Lower lobe of right lung (tissue), 2 donors: ENCODE measurements around the gene PRCP. TPM values are rescaled to one million over a fixed set of nuclear protein-coding genes. Genes with fewer than 3 reads are reported as not detected.

Experiments
- ATAC-seq, 2 donors: fragments of 200-7000 bp; cut with Tn5 transposase; one replicate each; pipeline ENCODE4 v1.9.1; 2020 to 2022; ENCODE audit warnings: mild to moderate bottlenecking in 2 of 2, moderate library complexity in 2 of 2
- DNase-seq: peaks from one replicate; pipeline ENCODE4 v3.0.0-alpha.2; 2020
- H3K27ac ChIP-seq: fragments of 200-600 bp; one replicate; pipeline ENCODE4 v1.8.0; 2022
- H3K27me3 ChIP-seq: fragments of 200-600 bp; one replicate; pipeline ENCODE4 v1.8.0; 2022; ENCODE audit warnings: low read depth
- H3K36me3 ChIP-seq: fragments of 200-600 bp; one replicate; pipeline ENCODE4 v1.8.0; 2022; ENCODE audit warnings: mild to moderate bottlenecking
- H3K4me1 ChIP-seq: fragments of 200-600 bp; one replicate; pipeline ENCODE4 v1.8.0; 2022
- H3K4me3 ChIP-seq: fragments of 200-600 bp; one replicate; pipeline ENCODE4 v1.8.0; 2022; ENCODE audit warnings: mild to moderate bottlenecking
- H3K9me3 ChIP-seq: fragments of 200-600 bp; one replicate; pipeline ENCODE4 v1.8.0; 2022
- intact Hi-C: fragments of 100-400 bp; cut with DNase I; formaldehyde crosslinking; loops from one replicate; pipeline ENCODE4 v1.11.0; 2022
- total RNA-seq: library from RNA; stranded (reverse); fragmentation: NEBNext Ultra II Directional; extraction: Animal tissue kit (Norgen Biotek cat#: 25700); gene quantifications from one replicate; pipeline ENCODE4 v1.2.1, GENCODE V29; 2021
- TF ChIP-seq, protein P1 (sequence below): fragments of 200-600 bp; IDR thresholded peaks from one replicate; pipeline ENCODE4 v1.8.0; 2022; ENCODE audit warnings: antibody characterized with exemption, mild to moderate bottlenecking
- donor health status: DM: no; HTN: yes; CAD: no; lungs with severe emphysema.

Gene PRCP
- total RNA-seq, 1 donor from 2014 or later = 67.9 TPM

DNA sequence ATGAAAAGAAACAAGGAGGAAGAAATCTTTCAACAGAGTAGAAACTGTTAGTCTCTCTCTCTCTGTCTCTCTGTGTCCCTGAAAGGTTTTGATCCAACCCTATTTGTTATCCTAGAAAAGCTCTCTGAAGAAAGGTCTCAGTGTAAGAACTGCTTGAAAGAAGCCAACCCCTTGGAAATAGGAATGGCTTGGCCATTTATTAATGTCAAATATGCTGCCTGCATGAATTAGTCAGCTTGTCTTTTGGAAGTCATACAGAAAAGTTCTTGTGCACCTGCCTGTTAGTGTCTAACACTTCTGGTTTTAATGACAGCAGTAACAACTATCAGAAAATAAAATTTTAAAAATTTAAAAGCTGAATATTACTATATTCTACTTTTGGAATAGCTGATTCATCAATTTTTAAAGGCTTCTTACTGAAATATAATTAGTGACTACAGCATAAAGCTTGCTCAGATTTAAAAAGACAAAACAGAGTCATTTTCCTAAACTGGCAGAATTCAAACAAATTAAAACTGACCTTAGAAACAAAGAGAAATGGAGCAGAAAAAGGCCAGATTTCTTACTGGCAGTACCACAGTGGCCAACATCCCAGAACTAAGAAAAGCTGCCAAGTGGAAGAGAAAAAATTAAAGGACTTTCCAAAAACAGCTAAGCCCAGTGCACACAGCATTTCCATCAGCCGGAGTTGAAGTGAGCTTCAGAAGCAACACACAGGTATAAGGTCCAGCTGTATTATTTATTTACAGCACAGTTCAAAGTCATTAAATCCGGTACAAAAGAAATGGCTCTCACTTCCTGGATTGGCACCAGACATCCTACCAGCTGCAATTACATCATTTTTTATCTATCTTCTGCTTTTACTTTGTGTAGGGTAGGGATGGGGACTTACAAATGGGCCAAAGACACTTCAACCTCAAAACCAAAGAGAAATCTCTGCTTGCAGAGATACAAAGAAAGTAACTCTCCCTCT lies 76.3 kb downstream of the PRCP start:
- no peak for DNase-seq
- intact Hi-C loops = no loop called here
- TF ChIP-seq, protein P1, sequence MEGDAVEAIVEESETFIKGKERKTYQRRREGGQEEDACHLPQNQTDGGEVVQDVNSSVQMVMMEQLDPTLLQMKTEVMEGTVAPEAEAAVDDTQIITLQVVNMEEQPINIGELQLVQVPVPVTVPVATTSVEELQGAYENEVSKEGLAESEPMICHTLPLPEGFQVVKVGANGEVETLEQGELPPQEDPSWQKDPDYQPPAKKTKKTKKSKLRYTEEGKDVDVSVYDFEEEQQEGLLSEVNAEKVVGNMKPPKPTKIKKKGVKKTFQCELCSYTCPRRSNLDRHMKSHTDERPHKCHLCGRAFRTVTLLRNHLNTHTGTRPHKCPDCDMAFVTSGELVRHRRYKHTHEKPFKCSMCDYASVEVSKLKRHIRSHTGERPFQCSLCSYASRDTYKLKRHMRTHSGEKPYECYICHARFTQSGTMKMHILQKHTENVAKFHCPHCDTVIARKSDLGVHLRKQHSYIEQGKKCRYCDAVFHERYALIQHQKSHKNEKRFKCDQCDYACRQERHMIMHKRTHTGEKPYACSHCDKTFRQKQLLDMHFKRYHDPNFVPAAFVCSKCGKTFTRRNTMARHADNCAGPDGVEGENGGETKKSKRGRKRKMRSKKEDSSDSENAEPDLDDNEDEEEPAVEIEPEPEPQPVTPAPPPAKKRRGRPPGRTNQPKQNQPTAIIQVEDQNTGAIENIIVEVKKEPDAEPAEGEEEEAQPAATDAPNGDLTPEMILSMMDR = no peak
- ATAC-seq = no peak
- Histone ChIP-seq H3K4me3 (no peak overlapping the region), H3K27me3 (no peaks in the 10 kb centered on the region), H3K4me1 (no peaks in the 10 kb centered on the region), H3K36me3 (no peaks in the 10 kb centered on the region), H3K27ac (no peak overlapping the region), H3K9me3 (no peaks in the 10 kb centered on the region)

DNA sequence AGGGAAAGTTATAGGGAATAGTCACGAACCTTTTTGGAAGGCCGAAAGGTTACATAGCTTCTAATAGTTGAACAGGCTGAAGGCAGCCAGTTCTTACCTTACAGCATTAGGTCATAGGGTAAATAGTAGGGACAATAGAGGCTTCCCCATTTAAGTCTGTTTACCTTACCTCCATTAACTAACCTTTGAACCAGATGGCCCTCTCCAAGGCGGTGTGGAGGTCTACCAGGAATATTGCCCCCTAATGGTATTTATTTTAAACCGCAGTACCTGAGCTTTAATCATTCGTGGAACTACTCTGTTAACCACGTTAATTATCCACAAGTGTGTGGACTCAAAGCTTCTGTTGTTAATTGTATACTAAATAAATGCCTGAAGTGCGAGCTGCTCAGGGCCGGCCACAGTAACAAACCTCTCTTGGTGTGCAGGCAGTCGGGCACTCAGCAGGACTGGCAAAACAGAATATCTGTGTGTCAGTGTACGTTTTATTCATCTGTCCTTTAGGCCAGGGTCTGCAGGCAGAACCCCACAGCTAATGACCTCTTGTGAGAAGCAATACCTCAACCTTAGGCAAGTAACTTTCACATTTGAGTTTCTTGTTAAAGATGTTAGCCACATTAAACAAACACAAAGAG lies 81.7 kb downstream of the PRCP start:
- Histone ChIP-seq H3K36me3 (no peaks in the 10 kb centered on the region), H3K9me3 (no peaks in the 10 kb centered on the region), H3K4me1 (no peaks in the 10 kb centered on the region), H3K4me3 (no peak overlapping the region), H3K27ac (no peak overlapping the region), H3K27me3 (no peaks in the 10 kb centered on the region)
- no peak for ATAC-seq
- TF ChIP-seq, protein P1 = no peak
- intact Hi-C loops = no loop called here
- no peak for DNase-seq

DNA sequence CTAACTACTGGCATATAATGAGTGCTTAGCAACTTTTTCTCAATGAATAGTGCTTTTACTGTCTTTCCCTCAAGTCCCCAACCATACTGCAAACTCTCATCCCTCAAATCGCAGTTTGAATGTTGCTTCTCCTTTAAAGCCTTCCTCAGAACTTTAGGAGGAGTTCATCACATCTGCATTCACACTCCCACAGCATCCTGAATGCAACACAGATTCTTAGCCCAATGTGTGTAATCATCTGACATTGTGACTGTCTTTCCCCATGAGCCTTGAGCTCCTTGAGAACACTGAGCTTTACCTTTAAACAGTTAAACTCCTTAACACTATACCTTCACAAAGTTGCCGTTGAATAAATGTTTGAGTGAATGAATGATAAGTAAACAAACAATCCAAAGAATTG lies 84.8 kb downstream of the PRCP start:
- no peaks in the 10 kb centered on the region for H3K9me3 ChIP-seq
- no peak for DNase-seq
- H3K36me3 ChIP-seq = no peaks in the 10 kb centered on the region
- TF ChIP-seq, protein P1 = no peak
- no peaks in the 10 kb centered on the region for H3K27me3 ChIP-seq
- H3K27ac ChIP-seq = no peak overlapping the region
- no peak for ATAC-seq
- H3K4me3 ChIP-seq = no peak overlapping the region
- intact Hi-C loops = no loop called here
- H3K4me1 ChIP-seq = no peaks in the 10 kb centered on the region

DNA sequence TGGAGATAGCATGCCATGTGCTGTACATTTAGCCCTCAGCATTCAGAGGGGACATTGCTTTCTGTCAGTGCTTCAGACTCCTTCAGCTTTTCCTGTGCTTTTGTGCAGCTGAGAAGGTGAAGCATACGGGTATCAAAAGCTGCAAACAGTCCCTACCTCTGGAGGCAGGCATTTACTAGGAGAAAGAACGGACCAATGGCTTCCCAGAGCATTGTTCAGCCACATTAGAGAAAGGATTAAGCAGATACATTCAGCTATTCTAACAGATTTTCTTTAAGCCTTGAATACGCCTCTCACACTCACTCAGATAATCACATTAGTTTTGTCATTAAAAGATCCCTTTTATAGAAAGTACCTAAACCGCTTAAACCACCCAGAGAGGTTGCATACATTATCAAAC lies 85.9 kb downstream of the PRCP start:
- Histone ChIP-seq H3K4me3 (no peak overlapping the region), H3K27ac (no peak overlapping the region), H3K36me3 (no peaks in the 10 kb centered on the region), H3K4me1 (no peaks in the 10 kb centered on the region), H3K27me3 (no peaks in the 10 kb centered on the region), H3K9me3 (no peaks in the 10 kb centered on the region)
- intact Hi-C loops = no loop called here
- ATAC-seq (no peak), DNase-seq (no peak)
- TF ChIP-seq, protein P1 = no peak

DNA sequence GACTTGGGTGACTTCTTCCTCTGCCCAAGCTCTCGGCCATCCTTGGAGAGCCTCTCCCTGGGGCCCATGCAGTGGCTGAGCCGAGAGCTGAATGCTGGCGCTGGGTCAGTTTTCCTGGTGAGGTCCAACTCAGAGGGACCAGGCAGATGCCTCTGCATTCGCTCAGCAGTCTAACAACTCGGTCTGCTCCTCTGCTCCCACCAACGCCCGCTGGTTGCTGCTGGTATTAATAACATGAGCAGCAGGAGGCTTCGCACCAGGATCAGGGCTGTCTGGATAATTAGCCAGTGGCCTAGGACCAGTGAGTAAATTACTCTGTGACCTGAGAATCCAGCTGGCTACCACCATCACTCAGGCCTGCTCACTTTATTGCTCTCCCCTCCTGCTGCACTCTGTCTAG lies 88.9 kb downstream of the PRCP start:
- H3K9me3 ChIP-seq = no peaks in the 10 kb centered on the region
- H3K27ac ChIP-seq = no peak overlapping the region
- H3K4me3 ChIP-seq = no peak overlapping the region
- no peaks in the 10 kb centered on the region for H3K36me3 ChIP-seq
- no peaks in the 10 kb centered on the region for H3K27me3 ChIP-seq
- intact Hi-C loops = no loop called here
- DNase-seq (no peak), ATAC-seq (no peak)
- TF ChIP-seq, protein P1 = no peak
- no peaks in the 10 kb centered on the region for H3K4me1 ChIP-seq
